Neutrophil (primary cell): ENCODE results near the gene MPDZ.

Experiments used
- H3K27ac ChIP-seq: fragments of 200-600 bp; sonication (generic); 2 replicates; pipeline ENCODE4 v1.5.1; 2016; ENCODE audit warnings: mild to moderate bottlenecking, moderate library complexity
- H3K27me3 ChIP-seq: fragments of 200-600 bp; sonication (generic); 2 replicates; pipeline ENCODE4 v1.6.0; 2016; ENCODE audit warnings: mild to moderate bottlenecking
- H3K36me3 ChIP-seq: fragments of 200-600 bp; sonication (generic); 2 replicates; pipeline ENCODE4 v1.5.1; 2017
- H3K4me1 ChIP-seq, 2 experiments: fragments of 200-600 bp in 1 of 2; sonication (generic) in 1 of 2; 1 replicate in 1 of 2; 2 replicates in 1 of 2; pipeline versions ENCODE4 v1.5.1 to v1.6.1; 2013 to 2016; ENCODE audit warnings: low read depth in 1 of 2, low read length in 1 of 2, mild to moderate bottlenecking in 1 of 2, moderate library complexity in 1 of 2; ENCODE audit not compliant: control insufficient read depth in 1 of 2, insufficient read depth in 1 of 2
- H3K4me3 ChIP-seq, 2 experiments: fragments of 200-600 bp in 1 of 2; sonication (generic) in 1 of 2; 1 replicate in 1 of 2; 2 replicates in 1 of 2; pipeline ENCODE4 v1.5.1; 2013 to 2016; ENCODE audit warnings: low read depth in 1 of 2, low read length in 1 of 2, mild to moderate bottlenecking in 1 of 2, moderate library complexity in 1 of 2
- H3K9me3 ChIP-seq: fragments of 200-600 bp; sonication (generic); 2 replicates; pipeline ENCODE4 v1.5.1; 2016
- CTCF ChIP-seq: fragments of 200-600 bp; sonication (generic); IDR thresholded peaks from 2 replicates; pipeline ENCODE4 v1.5.1; 2016; ENCODE audit warnings: antibody characterized with exemption

Gene MPDZ

DNA sequence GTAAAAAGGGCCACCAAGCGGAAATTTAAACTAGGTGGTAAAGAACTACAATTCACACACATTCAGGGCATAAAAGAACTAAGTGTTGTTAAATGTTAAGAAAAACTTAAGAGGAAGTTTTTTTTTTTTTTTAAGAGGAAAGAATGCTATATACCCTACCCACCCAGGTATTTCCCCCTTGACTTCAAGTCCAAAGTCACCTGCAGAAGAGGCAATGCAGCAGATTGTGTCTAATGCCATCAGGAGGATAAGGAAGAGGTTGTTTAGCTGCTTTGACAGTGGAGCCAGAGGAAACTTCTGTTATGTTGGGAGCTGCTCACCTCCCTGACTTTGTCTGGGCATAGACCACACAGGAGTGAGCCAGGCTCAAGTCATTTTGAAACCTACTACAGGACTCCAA, 69.2 kb downstream of the MPDZ start:
- no peak for TF ChIP-seq CTCF
- Histone ChIP-seq H3K4me3 (no peak overlapping the region), H3K27me3 (no peaks in the 10 kb centered on the region), H3K9me3 (no peaks in the 10 kb centered on the region), H3K4me1 (no peaks in the 10 kb centered on the region), H3K27ac (no peak overlapping the region), H3K36me3 (no peaks in the 10 kb centered on the region)

DNA sequence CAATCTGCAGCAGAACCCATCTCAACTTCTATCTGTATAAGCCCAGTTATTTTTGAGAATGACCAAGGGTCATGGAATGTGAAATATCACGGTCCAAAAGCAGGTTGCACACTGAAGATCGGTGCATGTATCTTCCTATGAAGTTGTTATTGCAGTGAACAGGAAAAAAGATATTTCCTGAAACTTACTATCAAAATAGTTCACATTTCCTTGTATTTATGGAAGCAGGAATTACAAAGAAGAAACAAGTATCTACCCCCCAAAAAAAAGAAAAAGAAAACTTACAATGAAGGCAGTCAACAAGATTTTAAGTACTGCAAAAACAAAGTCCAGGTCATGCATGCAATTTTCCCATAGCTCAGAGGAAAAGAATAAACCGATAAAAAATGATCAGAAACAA, 70.0 kb downstream of the MPDZ start:
- no peaks in the 10 kb centered on the region for H3K9me3 ChIP-seq
- no peak overlapping the region for H3K4me3 ChIP-seq
- H3K36me3 ChIP-seq: no peaks in the 10 kb centered on the region
- no peaks in the 10 kb centered on the region for H3K4me1 ChIP-seq
- no peaks in the 10 kb centered on the region for H3K27me3 ChIP-seq
- H3K27ac ChIP-seq: no peak overlapping the region
- TF ChIP-seq CTCF: no peak

GRCh38 chr9:13205824-13206223, 73.7 kb downstream of the MPDZ start:
- no peaks in the 10 kb centered on the region for H3K9me3 ChIP-seq
- H3K27me3 ChIP-seq: no peaks in the 10 kb centered on the region
- H3K27ac ChIP-seq: no peak overlapping the region
- H3K4me1 ChIP-seq: no peaks in the 10 kb centered on the region
- no peak overlapping the region for H3K4me3 ChIP-seq
- H3K36me3 ChIP-seq: no peaks in the 10 kb centered on the region
- no peak for TF ChIP-seq CTCF

GRCh38 chr9:13190040-13190439, 89.5 kb downstream of the MPDZ start:
- H3K27ac ChIP-seq: no peak overlapping the region
- H3K4me1 ChIP-seq: no peaks in the 10 kb centered on the region
- no peak overlapping the region for H3K4me3 ChIP-seq
- no peaks in the 10 kb centered on the region for H3K27me3 ChIP-seq
- H3K9me3 ChIP-seq: no peaks in the 10 kb centered on the region
- no peak for TF ChIP-seq CTCF
- no peaks in the 10 kb centered on the region for H3K36me3 ChIP-seq

- no peak for TF ChIP-seq CTCF
- no peaks in the 10 kb centered on the region for H3K9me3 ChIP-seq
- no peak overlapping the region for H3K27ac ChIP-seq
- H3K4me3 ChIP-seq: no peak overlapping the region
- no peaks in the 10 kb centered on the region for H3K4me1 ChIP-seq
- no peaks in the 10 kb centered on the region for H3K36me3 ChIP-seq
- no peaks in the 10 kb centered on the region for H3K27me3 ChIP-seq
These were observed 90.1 kb downstream of the MPDZ start for GRCh38 chr9:13189362-13189761.

DNA sequence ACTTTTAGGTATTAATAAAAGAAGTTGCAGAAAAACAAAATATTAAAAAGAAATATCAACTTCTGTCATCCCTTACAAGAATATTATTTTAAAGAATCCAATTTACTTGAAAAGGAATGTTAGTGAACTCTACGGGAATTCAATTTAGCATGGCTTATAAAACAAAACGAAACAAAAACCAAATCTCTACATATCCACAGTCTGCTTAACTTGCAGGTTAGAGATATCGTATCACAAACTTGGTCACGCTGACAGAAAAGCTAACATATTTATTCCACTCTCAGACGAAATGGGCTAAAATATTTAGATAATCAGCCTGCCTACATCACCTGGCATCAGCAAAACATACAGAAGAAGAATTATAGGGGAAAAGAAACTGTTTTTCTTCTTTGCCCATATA, 92.7 kb downstream of the MPDZ start:
- no peak overlapping the region for H3K4me3 ChIP-seq

More for the DNA sequence above, 92.7 kb downstream of the MPDZ start:
- Histone ChIP-seq H3K36me3 (no peaks in the 10 kb centered on the region), H3K4me1 (no peaks in the 10 kb centered on the region), H3K9me3 (no peaks in the 10 kb centered on the region), H3K27ac (no peak overlapping the region), H3K27me3 (no peaks in the 10 kb centered on the region)
- no peak for TF ChIP-seq CTCF
